RWPE1 (cell line): Measurements from ENCODE around the gene PTBP1.

ENCODE experiments used
- CTCF ChIA-PET: fragments of 350-600 bp; sonication (Branson Sonifier 250); formaldehyde crosslinking; extraction: SDS; loops from one replicate; lab custom pipeline; 2021; lab: Yijun Ruan, JAX
- POLR2A ChIA-PET: fragments of 400-600 bp; formaldehyde crosslinking; extraction: SDS; loops from one replicate; lab custom pipeline; 2020; ENCODE audit warnings: antibody characterized with exemption; ENCODE audit not compliant: low non-redundant PET; lab: Yijun Ruan, JAX
- DNase-seq: peaks from one replicate; pipeline ENCODE4 v3.0.0; 2012; ENCODE audit warnings: low spot score
- H3K27ac ChIP-seq: fragments of 450-650 bp; 2 replicates; pipeline ENCODE4 v1.5.1; 2017
- CTCF ChIP-seq: fragments of 450-650 bp; conservative IDR thresholded peaks from 2 replicates; pipeline ENCODE4 v1.5.1; 2017; ENCODE audit warnings: low read depth, mild to moderate bottlenecking

The PTBP1 gene

DNA sequence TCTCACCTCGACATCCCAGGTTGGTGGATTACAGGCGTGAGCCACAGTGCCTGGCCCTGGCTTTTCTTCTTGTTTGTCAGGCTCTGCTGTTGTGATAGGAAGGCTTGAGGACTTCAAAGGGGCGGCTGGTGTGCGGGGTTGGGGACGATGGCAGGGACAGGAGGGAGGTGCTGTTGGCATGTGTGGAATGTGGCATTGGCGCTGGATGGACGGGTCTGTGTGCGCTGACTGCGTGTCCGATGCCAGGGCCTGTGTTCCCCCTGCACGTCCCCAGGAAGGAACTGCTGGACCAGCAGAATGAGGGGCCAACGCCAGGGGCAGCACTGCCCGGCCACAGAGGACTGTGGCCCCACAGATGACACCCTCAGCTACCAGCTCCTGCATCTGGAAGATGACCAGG, 12.7 kb upstream of the PTBP1 start:
- CTCF ChIA-PET, result interaction anchor here (0.6 to 0.8 kb wide), 2 partner anchors 9 to 114 kb away, joined by 4 to 5 read pairs; no protein-coding TSS in a partner anchor
- H3K27ac ChIP-seq, result peak overlapping the region; percentile 99
- no peak for DNase-seq
- POLR2A ChIA-PET, result interaction anchor here (0.7 kb wide), 1 partner anchor 32 kb away, joined by 3 read pairs; no protein-coding TSS in a partner anchor
- TF ChIP-seq CTCF, result no peak

DNA sequence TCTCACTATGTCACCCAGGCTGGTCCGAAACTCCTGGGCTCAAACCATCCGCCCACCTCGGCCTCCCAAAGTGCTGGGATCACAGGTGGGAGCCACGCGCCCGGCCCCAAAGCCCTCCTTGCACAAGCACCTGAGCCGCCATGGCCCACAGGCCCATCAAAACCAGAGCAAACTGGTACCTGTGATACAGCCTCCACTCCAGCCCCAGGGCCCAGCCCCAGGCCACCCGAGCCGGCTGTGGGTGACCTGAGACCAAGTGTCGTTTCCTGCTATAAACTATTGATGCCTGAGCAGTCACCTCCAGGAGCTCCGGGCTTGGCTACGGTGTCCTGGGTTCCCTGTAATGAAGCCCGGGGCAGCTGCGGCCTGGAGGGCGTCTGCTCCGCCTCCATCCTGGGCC, 9.7 kb upstream of the PTBP1 start:
- ChIA-PET CTCF (interaction anchor here (1.2 kb wide), 1 partner anchor 11 kb away, joined by 4 read pairs; no protein-coding TSS in a partner anchor), POLR2A (no interaction called here)
- TF ChIP-seq CTCF, result no peak
- no peak for DNase-seq
- peak overlapping the region; percentile 99 for H3K27ac ChIP-seq

DNA sequence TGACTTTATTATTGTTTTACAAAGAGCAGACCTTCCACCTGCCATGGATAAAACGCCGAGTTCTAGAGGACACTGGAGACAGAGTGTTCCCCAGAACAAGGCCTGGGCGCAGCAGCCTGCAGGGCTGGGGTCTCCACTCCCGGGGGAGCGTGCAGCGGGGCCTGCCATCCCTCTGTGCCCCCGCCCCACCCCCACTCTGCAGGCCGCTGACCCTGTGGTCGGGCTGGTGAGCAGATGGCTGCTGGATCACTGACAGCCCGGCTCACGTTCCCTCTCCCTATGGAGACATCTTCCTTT, 8.6 kb upstream of the PTBP1 start:
- no peak for TF ChIP-seq CTCF
- ChIA-PET CTCF (interaction anchor here (1.2 kb wide), 1 partner anchor 10 kb away, joined by 4 read pairs; no protein-coding TSS in a partner anchor), POLR2A (no interaction called here)
- DNase-seq, result no peak
- peak overlapping the region; percentile 99 for H3K27ac ChIP-seq

GRCh38 chr19:788983-789700, 8.1 kb upstream of the PTBP1 start:
- H3K27ac ChIP-seq, result peak overlapping the region; percentile 99
- CTCF ChIA-PET, result no interaction called here
- TF ChIP-seq CTCF, result no peak
- DNase-seq, result no peak
- POLR2A ChIA-PET, result no interaction called here

DNA sequence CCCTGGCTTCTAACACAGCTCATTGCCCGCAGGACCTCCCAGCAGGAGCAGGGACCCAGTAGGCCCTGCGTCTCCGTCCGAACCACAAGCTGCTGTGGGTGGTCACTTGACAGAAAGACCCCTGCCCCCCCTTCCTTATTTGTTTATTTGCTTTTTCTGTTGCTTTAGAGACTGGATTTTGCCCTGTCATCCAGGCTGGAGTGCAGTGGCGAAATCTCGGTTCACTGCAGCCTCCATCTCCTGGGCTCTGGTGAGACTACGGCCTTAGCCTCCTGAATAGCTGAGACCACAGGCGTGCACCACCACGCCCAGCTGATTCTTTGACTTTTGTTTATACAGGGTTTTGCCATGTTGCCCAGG, 7.6 kb upstream of the PTBP1 start:
- TF ChIP-seq CTCF, result no peak
- ChIA-PET CTCF (no interaction called here), POLR2A (no interaction called here)
- H3K27ac ChIP-seq, result peak overlapping the region; percentile 99
- no peak for DNase-seq

DNA sequence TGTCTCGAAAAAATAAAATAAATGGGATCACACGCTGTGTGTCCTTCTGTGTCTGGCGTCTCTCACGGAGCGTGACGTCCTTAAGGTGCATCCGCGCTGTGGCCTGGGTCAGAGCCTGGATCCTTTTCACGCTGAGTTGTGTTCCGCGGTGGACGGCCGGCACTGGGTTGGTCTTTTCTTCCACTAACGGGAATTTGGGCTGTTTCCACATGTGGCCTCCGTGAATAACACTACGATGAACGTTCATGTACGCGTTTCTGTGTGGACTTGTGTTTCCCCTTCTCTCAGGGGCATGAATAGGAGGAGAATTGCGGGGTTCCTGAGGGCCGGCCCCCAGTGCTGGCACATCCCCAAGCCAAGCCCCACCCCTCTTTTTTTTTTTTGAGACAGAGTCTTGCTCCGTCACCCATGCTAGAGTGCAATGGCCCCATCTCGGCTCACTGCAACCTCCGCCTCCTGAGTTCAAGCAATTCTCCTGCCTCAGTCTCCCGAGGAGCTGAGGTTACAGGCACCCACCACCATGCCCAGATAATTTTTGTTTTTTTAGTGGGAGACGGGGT, 6.2 kb upstream of the PTBP1 start:
- DNase-seq, result no peak
- TF ChIP-seq CTCF, result no peak
- POLR2A ChIA-PET, result no interaction called here
- H3K27ac ChIP-seq, result peak overlapping the region; percentile 99
- CTCF ChIA-PET, result no interaction called here
